NCI-H510A (cell line): ENCODE data around the gene ARHGAP44.

Experiments
- DNase-seq: peaks from one replicate; lab custom pipeline; 2025; lab: John Stamatoyannopoulos, UW

ARHGAP44 gene

DNA sequence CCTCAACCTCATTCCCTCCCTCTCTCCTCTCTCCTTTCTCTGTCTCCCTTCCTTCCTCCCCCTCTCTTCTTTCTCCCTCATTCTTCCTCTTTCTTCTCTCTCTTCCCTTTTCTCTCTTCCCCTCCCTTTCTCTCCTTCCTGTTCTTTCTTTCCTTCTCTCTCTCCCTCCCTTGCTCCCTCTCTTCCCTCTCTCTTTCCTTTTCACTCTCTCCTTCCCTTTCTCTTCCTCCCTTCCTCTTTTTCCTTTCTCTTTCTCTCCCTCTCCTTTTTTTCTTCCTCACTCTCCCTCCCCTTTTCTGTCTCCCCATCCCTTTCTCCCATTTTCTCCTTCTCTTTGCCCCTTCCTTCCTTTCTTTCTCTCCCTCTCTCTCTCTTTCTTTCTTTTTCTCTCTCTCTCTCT lies 236.4 kb downstream of the ARHGAP44 start:
- DNase-seq, result no peak

DNA sequence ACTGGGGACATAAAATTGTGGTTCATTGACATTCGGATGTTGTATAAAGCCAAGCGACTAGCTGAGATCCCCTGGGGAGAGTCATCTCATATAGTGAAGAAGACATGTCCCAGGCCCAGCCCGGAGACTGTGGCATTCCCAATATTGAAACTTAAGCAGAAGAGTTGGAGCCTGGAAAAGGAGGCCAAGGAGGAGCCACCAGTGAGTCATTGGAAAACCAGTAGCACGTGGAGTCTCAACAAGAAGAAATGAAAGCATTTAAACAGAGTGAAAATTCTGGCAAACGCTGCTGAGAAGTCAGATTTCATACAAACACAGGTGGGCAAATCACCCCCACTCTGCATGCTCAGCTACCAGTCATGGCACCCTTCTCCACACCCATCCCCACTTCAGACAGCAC lies 237.9 kb downstream of the ARHGAP44 start:
- DNase-seq, result no peak

DNA sequence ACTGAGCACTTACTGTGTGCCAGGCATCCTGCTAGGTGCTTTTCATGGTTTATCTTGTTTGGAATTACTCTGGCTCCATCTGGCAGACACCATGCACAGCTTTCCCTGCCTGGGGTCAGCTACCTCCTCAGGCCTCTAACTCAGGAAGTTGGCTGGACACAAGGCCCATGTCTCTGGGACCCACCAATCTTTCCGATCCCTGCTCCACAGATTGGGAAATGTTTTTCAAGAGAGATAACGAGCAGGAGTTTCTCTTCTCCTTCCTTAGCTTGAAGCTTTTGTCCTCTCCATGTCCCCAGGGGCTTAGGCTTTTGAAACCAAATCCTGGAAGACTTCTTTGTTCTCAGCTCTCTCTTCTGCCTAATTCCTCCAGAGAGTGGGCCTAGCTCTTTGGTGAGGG lies 240.0 kb downstream of the ARHGAP44 start:
- DNase-seq, result no peak

DNA sequence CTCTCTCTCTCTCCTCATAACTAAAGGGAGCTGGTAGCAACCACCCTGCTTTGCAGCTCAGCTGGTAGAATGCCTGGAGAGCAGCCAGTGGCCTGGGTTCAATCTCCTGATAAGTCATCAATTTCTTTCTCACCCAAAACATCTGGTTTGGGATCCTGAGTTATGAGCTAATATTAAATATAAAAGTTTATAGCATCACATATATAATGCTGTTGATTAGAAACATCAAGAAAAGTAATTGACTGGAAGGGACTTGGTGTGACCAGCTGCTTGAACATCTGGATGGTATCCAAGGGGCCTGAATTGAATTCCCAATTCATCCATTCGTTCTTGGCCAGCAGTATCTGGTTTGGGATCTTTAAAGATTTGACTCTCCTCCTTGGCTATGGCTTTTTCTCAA lies 240.8 kb downstream of the ARHGAP44 start:
- no peak for DNase-seq

DNA sequence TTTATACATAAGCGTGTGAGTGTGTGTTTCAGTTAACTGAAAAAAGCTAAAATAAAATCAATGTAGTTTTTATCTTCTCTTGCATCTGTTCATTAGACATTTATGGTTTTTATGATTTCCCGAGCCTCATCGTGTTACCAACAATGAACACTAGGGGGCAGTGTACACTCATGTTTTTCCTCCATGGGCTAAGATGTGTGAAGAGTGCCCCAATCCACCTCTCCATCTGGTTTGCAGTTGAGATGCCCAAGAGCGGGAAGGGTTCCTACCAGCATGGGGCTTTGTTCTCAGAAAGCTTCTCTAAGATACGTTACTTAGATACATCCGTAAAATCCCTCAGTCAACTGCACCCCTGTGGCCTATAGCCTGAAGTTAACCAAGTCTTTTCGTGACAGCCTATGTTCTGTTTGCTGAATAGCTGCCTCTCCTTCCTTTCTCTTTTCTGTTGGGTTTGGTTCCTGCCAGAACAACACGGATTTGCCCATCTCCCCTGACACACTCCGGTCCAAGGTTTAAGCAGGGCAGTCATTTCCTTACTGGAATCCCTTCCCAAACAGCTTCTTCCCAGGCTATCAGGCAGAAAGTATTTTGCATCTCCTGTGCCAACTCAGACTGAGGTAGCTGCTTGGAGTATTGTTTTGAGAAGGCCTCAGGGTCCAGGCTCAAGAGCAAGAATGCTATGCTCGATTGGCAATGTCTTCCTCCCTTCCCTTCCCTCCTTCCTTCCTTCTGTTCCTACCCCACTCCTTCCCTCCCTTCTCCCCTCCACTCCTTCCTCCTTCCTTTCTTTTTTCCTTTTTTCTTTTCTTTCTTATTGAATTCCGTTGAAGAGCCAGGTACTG lies 241.4 kb downstream of the ARHGAP44 start:
- no peak for DNase-seq

DNA sequence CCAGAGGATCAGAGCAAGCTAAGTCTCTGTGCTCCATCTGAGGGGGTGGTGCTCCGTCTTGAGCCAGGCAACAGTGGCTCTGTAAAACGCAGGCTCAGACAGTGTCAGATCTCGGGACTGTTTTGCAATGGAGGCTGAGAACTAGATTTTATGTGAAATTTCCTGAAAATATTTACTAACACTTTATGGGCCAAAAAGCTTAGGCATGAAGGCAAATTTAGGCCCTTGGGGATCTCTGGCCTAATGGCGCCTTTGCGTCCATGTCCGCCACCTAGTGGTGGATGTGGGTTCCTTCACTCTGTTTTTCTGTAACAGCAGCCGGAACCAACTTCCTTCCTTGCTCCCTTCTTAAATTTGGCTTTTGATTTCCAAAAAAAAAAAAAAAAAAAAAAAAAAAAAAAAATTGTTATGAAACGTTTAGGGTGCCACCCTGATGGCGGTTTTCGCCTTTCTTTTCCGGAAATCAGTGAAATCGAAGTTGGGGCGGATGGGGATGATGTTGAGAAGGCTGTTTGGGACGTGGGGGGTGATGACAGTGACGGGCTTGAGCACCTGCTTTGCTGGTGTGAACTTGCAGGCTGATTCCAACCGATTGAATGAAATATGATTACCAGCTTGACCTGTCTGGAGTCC lies 242.5 kb downstream of the ARHGAP44 start:
- no peak for DNase-seq

DNA sequence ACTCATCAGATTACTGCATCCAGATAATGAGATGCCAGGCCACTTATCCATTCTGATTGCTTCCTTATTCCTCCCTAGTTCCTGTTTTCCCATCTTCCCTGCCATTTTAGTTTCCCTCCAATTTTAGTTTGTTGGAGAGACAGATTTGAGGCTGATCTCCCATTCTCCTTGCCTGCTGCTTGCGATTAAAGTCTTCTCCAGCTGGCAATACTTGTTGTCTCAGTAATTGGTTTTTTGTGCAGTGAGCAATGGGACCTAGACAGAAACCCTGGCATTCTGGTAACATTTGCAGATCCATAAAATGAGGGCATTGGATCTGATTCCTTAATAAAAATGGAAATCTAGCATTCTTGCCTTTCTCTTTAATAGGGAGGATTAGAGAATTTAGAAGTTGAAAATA lies 246.1 kb downstream of the ARHGAP44 start:
- no peak for DNase-seq

DNA sequence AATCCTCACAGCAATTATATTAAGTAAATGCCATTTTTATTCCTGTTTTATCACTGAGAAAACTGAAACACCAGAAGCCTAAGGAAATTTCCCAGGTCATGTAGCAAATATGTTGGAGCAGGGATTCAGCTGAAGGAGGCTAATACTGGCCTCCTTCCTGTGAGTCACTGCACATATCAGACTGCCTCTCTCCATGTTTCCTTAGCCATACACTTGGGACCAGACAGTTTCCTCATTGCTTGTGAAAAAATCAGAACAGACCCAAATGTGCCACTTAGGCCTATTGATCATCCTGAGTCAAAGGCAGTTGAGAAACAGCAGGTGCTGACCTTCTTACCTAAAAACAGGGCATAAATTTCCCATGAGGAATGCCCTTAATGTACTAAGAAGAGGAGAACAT lies 247.5 kb downstream of the ARHGAP44 start:
- DNase-seq, result no peak

DNA sequence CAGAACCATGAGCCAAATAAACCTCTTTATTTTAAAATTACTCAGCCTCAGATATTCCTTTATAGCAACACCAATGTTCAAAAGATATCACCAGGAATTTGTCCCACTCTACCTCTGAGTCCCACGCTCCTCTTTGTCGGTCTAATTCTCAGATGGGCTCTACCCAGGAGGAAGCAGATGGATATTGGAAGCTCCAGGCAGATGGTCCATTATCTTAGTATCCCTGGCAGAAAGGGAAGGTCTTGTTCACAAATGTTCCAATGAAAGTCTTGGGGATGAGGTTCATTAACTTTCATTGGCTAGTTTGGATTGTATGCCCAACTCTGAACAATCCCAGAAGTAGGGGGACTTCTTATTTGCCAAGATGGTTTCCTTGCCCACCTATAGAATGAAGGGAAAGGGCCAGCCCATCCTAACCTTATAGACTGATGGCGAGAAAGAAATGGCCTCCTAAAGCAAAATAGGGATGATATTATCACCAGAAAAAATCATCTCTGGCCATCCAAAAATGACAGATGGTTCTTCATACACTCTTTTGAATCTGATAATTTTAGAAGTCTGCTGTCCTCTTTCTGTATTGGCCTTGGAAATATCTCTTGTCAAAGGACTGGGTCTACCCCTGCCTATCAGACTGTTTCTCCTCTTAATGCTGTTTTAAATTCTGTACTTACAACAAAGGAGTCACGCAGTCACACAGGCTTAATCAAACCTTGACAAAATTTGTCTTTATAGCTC lies 249.8 kb downstream of the ARHGAP44 start:
- DNase-seq, result no peak
